ENCODE measurements around the gene C12orf76. TPM values are rescaled to one million over a fixed set of nuclear protein-coding genes. Genes with fewer than 3 reads are reported as not detected.

Gene C12orf76
- total RNA-seq, 1 experiment from 2014 or later = 10.1 TPM

DNA sequence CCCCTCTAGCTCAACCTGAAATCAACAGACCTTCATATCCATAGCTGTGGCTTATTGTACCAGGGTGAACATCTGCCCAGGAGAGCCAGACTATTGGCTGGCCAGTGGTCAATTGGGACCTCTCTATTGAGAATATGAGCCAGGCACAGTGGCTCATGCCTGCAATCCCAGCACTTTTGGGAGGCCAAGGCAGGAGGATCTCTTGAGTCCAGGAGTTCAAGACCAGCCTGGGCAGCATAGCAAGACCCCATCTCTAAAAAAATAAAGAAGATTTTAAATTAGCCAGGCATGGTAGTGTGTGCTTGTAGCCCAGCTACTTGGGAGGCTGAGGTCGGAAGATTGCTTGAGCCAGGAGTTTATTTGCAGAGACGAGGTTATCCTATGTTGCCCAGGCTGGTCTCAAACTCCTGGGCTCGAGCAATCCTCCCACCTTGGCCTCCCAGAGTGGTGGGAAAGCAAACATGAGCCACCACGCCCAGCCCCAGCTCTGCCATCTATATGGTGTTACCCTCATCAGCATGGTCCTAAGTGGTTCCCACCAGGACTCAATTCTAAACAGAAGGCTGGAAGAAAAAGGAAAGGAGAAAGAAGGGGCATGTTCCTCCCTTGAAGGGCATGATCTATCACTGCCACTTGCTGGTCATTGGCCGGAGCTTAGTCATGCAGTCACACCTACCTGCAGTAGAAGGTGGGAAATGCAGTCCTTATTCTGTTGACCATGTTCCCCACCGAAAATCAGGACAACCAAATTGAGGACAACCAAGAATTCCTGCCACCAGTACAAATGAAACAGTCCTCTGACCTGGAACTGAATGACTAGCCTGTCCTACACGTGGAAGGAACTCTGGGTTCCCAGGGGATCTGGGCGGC, 42.2 kb upstream of the C12orf76 start:
- no TSS peak for BruUV-seq (replicated peaks)

More for the DNA sequence above, 42.2 kb upstream of the C12orf76 start:
- no peak for ATAC-seq
- Histone ChIP-seq H3K9ac (ENCODE audit: low read length) (no peak overlapping the region), H3K36me3 (ENCODE audit: control insufficient read depth in 1 of 2, insufficient read depth in 2 of 2, low read length in 2 of 2) (no peaks in the 10 kb centered on the region), H3K9me3 (ENCODE audit: control insufficient read depth in 1 of 2, insufficient read depth in 1 of 2, low read depth in 1 of 2, low read length in 2 of 2) (no peaks in the 10 kb centered on the region), H3K4me2 (ENCODE audit: low read length) (no peak overlapping the region), H4K20me1 (ENCODE audit: insufficient read depth) (no peaks in the 10 kb centered on the region), H3K4me3 (replicated peaks in 1 of 2; ENCODE audit: low read depth in 1 of 2, low read length in 2 of 2) (no peak overlapping the region), H2AFZ (ENCODE audit: low read depth, low read length, poor library complexity, severe bottlenecking) (no peak overlapping the region), H3K4me1 (ENCODE audit: control insufficient read depth in 1 of 2, insufficient read depth in 2 of 2, low read length in 2 of 2) (no peaks in the 10 kb centered on the region), H3K9me2 (ENCODE audit: insufficient read depth) (no peaks in the 10 kb centered on the region), H3K79me2 (ENCODE audit: insufficient read depth, low read length) (no peaks in the 10 kb centered on the region), H3K27ac (ENCODE audit: low read depth, low read length) (no peak overlapping the region), H3K27me3 (ENCODE audit: insufficient read depth, low read length) (peaks cover 6% of the 10 kb centered on the region; the same call in 1 of the 2 replicates)
- intact Hi-C loops (cut with micrococcal nuclease) = no loop called here
- no peak for DNase-seq (ENCODE audit: low read depth, low spot score)
- POLR2A ChIA-PET = no interaction called here
- TF ChIP-seq YY1 (IDR thresholded peaks at IDR 0.05; ENCODE audit: extremely low read depth, insufficient replicate concordance, low read depth, low read length) (no peak), SIN3A (IDR thresholded peaks at IDR 0.05; ENCODE audit: low read depth) (no peak), POLR2A (IDR thresholded peaks at IDR 0.05; ENCODE audit: borderline replicate concordance, extremely low read depth, insufficient read depth, insufficient read length) (no peak), CEBPB (IDR thresholded peaks at IDR 0.05; ENCODE audit: low read depth) (no peak), SP1 (IDR thresholded peaks at IDR 0.05; ENCODE audit: low read depth) (no peak)
- TF ChIP-seq, protein P1, sequence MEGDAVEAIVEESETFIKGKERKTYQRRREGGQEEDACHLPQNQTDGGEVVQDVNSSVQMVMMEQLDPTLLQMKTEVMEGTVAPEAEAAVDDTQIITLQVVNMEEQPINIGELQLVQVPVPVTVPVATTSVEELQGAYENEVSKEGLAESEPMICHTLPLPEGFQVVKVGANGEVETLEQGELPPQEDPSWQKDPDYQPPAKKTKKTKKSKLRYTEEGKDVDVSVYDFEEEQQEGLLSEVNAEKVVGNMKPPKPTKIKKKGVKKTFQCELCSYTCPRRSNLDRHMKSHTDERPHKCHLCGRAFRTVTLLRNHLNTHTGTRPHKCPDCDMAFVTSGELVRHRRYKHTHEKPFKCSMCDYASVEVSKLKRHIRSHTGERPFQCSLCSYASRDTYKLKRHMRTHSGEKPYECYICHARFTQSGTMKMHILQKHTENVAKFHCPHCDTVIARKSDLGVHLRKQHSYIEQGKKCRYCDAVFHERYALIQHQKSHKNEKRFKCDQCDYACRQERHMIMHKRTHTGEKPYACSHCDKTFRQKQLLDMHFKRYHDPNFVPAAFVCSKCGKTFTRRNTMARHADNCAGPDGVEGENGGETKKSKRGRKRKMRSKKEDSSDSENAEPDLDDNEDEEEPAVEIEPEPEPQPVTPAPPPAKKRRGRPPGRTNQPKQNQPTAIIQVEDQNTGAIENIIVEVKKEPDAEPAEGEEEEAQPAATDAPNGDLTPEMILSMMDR (IDR thresholded peaks at IDR 0.05 in 2 of 3, conservative IDR thresholded peaks at IDR 0.05 in 1 of 3; ENCODE audit: borderline replicate concordance in 1 of 3, insufficient read depth in 1 of 3, low read depth in 2 of 3, low read length in 2 of 3) = no peak
- TF ChIP-seq, protein P2, sequence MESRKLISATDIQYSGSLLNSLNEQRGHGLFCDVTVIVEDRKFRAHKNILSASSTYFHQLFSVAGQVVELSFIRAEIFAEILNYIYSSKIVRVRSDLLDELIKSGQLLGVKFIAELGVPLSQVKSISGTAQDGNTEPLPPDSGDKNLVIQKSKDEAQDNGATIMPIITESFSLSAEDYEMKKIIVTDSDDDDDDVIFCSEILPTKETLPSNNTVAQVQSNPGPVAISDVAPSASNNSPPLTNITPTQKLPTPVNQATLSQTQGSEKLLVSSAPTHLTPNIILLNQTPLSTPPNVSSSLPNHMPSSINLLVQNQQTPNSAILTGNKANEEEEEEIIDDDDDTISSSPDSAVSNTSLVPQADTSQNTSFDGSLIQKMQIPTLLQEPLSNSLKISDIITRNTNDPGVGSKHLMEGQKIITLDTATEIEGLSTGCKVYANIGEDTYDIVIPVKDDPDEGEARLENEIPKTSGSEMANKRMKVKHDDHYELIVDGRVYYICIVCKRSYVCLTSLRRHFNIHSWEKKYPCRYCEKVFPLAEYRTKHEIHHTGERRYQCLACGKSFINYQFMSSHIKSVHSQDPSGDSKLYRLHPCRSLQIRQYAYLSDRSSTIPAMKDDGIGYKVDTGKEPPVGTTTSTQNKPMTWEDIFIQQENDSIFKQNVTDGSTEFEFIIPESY (IDR thresholded peaks at IDR 0.05; ENCODE audit: extremely low read depth, insufficient replicate concordance, low read length) = no peak
- CTCF ChIA-PET = no interaction called here
- RAD21 ChIA-PET (ENCODE audit: low non-redundant PET in 1 of 2, low total read pairs in 2 of 2, uncharacterized antibody in 2 of 2, unreplicated experiment in 2 of 2) = no interaction called here
